HG02884 (cell line): ENCODE measurements around the gene LETM1.

Experiments
- ATAC-seq: cut with Tn5 transposase; IDR thresholded peaks from one replicate; pipeline ENCODE4 v1.9.1; 2021; ENCODE audit warnings: mild to moderate bottlenecking, moderate library complexity; ENCODE audit not compliant: unreplicated experiment

The LETM1 gene

DNA sequence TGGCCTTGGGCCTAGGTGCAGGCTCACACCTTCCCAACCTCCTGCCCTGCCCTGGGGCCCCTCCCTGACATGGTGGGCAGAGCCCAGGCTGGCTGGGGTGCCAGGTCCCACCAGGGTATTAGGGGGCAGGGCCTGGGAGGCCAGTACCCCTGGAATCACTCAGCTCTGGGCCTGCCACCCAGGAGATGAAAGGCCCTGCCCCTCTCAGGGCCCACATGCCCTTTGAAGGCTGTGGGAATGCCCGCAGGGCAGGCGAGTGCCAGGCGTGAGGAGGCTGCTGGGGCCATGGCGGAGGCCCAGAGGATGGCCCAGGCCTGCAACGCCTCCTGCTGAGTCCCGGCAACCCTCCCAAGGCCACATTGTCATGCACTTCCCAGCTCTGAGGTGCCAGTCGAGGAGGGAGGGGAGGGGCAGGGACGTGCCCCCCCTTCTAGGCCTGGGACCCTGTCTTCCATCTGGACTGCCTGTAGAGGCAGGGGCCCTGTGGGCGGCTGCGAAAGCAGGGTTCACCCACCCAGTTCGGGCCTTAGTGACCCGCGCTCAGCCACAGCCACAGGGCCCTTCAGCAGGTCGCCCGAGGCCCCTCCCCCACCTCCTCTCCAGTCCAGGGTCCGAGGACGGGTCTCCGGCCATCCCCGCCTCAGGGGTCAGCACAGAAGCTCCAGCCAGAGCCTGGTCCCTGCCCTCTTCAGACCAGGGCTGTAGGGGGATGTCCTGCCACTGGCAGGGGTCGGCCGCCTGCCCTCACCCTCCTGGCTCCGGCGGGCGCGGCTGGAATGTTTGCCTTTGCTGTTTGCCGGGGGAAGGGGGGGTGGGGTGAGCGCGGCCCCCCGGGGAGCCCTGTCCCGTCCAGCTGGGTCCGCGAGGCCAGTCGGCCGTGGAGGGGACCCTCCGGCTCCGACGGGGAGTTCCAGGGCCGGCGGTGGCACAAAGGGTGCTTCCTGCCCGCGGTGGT is 89.6 kb downstream of the LETM1 start:
- no peak for ATAC-seq

DNA sequence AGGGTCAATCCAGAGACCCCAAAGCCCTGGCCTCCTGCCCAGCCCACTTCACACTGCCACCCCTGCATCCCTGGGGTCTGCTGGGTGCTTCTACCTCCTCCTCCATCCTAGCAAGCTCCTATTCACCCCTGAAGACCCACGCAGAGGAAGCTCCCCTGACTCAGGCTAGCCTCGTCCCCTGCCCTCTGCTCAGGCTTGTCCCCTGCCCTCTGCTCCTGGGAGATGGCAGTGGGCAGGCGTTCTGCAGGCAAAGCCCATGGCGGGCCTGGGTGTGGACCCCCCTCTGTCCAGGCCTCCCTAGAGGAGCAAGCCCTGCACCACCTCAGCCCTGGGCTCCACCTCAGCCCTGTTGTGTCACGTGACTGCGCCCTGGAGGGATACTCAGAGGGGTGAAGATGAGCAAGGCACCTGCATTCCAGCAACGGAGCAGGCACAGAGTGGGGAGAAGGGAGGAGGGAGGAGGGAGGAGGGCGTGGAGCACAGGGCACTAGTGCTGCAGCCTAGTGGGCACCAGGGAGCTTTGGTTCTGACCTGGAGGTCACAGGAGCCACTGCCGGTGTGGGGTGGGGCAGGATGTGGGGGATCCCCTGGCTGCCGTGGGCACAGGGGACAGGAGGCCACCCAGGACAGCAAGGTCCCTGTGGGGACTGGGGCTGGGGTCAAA is 90.4 kb downstream of the LETM1 start:
- ATAC-seq: no peak

DNA sequence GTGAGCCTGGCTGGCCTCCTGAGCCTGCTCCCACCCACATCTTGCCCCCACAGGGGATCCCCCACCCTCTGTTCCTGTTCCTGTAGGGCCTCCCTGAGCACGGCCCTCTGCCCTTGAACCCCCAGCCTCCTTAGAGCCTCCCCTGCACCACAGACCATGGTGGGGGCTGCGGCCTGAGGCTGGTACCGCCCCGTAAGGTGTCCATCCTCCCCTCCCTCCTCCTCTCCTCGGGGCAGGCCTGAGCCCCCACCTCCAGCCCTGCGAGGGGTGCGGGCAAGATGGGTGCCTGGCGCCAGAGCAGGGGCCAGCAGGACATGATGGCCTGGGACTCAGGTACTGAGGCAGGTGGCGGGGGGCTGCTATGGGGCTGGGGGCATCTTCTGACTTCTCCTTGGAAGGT is 91.3 kb downstream of the LETM1 start:
- ATAC-seq: no peak

GRCh38 chr4:1763550-1764080 is 92.3 kb downstream of the LETM1 start:
- ATAC-seq: no peak

GRCh38 chr4:1763070-1763549 is 92.8 kb downstream of the LETM1 start:
- ATAC-seq: no peak

DNA sequence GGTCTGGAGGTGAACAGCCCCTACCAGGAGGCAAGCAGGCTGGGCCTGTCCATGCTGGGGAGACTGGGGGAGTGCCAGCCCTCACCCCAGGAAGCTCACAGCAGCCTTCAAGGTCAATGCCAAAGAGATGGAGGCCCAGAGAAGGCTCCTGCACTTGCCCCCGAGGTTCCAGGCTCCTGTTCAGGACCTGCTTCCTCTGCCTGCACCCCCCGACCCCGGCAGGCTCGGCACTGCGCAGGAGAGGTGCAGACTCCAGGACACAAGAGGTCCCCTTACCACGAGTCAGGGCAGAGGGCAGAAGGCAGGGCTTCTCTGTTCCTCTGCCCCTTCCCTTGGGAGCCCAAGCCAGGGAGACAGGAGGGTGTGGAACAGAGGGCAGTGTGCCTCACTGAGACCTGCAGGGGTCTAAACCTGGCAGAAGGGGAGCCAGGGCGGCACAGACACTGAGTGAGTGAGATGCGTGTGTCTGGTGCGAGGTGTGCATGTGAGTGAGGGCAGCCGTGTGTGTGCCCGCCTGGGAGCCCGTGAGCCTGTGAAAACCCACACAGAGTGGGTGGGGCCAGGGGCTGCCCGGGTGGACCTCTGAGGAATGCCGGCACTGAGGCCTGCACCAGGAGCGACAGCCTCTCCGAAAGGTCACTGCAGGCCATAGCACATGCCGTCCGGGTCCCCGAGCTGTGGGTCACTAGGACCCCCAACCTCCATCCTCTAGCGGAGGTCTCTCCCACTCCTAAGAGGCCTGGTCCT is 93.5 kb downstream of the LETM1 start:
- ATAC-seq: no peak
